Right atrium auricular region (tissue), 2 donors: ENCODE measurements around the gene GATA3. TPM values are rescaled to one million over a fixed set of nuclear protein-coding genes. Genes with fewer than 3 reads are reported as not detected.
A peak's percentile ranks its signal among the peaks of the same experiment; 100 is the strongest.

Experiments
- DNase-seq: peaks from one replicate; pipeline ENCODE4 v3.0.0-alpha.2; 2019; ENCODE audit warnings: low spot score
- H3K27ac ChIP-seq, 2 donors: fragments of 200-600 bp; sonication (generic); 1 replicate in 1 of 2; 2 replicates in 1 of 2; pipeline ENCODE4 v1.5.1; 2016 to 2019
- H3K27me3 ChIP-seq, 2 donors: fragments of 200-600 bp; sonication (generic); one replicate each; pipeline versions ENCODE4 v1.5.1 to v1.6.0; 2017 to 2019
- H3K36me3 ChIP-seq: fragments of 200-600 bp; sonication (generic); one replicate; pipeline ENCODE4 v1.5.1; 2016
- H3K4me1 ChIP-seq, 2 donors: fragments of 200-600 bp; sonication (generic); one replicate each; pipeline versions ENCODE4 v1.5.1 to v1.6.0; 2017 to 2019
- H3K4me3 ChIP-seq, 2 donors: fragments of 200-600 bp; sonication (generic); 1 replicate in 1 of 2; 2 replicates in 1 of 2; pipeline ENCODE4 v1.5.1; 2017 to 2019; ENCODE audit warnings: mild to moderate bottlenecking in 1 of 2, moderate library complexity in 1 of 2
- H3K9me3 ChIP-seq, 2 donors: fragments of 200-600 bp; sonication (generic); one replicate each; pipeline ENCODE4 v1.5.1; 2019
- total RNA-seq, 2 donors: library from RNA; depleted of rRNA; stranded (reverse); fragments of >200 nt; gene quantifications; one replicate each; pipeline ENCODE4 v1.1.0, GENCODE V29; 2016
- TF ChIP-seq, protein P1 (sequence below), 2 donors: fragments of 200-600 bp; sonication (generic); IDR thresholded peaks; one replicate each; pipeline ENCODE4 v1.5.1; 2019; ENCODE audit warnings: antibody characterized with exemption in 2 of 2

The GATA3 gene
- total RNA-seq, result 1 to 10 TPM in 1 of 2 donors, under 1 TPM in 1; 0.52 to 1.4 TPM

DNA sequence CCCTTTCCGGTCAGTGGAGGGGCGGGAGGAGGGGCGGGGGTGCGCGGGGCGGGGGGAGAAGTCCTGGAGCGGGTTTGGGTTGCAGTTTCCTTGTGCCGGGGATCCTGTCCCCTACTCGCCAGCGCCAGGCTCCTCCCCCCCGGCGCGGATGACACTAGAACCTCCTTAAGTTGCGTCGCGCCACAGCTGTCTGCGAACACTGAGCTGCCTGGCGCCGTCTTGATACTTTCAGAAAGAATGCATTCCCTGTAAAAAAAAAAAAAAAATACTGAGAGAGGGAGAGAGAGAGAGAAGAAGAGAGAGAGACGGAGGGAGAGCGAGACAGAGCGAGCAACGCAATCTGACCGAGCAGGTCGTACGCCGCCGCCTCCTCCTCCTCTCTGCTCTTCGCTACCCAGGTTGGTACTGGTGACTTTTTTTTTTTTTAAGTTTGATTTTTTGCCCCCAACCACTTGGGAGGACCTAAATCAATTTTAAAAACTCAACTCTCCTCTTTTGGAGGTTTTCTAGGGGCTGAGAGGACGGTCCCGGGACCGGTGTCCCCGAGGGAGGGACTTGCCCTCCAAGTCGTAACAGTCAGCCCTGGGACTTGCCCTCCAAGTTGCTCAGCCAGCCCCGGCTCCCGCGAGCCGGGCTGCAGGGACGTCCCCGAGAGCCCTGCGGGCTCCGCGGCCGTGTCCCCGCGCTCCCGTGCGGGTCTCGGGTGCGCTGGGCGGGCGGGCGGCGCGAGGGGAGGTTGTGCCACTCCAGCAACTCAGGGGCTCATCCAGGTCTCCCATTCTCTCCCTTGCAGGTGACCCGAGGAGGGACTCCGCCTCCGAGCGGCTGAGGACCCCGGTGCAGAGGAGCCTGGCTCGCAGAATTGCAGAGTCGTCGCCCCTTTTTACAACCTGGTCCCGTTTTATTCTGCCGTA is at the start of gene GATA3:
Gene GATA3 (plus strand): TSS at position 195 of the 914 bp plus-strand sequence. CDS start 968 bp downstream, outside the sequence.
- Histone ChIP-seq H3K36me3 (no peaks in the 10 kb centered on the region), H3K27ac (peak within 1 kb of the TSS; percentile 53 to 57), H3K4me3 (peak within 1 kb of the TSS; percentile 37 to 56), H3K27me3 (peaks cover 40 to 60% of the 10 kb centered on the region in 2 donors), H3K9me3 (no peaks in the 10 kb centered on the region), H3K4me1 (peaks cover 0 to 61% of the 10 kb centered on the region in 2 donors)
- peak; percentile 74 for DNase-seq
- TF ChIP-seq, protein P1, sequence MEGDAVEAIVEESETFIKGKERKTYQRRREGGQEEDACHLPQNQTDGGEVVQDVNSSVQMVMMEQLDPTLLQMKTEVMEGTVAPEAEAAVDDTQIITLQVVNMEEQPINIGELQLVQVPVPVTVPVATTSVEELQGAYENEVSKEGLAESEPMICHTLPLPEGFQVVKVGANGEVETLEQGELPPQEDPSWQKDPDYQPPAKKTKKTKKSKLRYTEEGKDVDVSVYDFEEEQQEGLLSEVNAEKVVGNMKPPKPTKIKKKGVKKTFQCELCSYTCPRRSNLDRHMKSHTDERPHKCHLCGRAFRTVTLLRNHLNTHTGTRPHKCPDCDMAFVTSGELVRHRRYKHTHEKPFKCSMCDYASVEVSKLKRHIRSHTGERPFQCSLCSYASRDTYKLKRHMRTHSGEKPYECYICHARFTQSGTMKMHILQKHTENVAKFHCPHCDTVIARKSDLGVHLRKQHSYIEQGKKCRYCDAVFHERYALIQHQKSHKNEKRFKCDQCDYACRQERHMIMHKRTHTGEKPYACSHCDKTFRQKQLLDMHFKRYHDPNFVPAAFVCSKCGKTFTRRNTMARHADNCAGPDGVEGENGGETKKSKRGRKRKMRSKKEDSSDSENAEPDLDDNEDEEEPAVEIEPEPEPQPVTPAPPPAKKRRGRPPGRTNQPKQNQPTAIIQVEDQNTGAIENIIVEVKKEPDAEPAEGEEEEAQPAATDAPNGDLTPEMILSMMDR (IDR thresholded peaks at IDR 0.05), result no peak

GRCh38 chr10:8006274-8006999 is 48.1 kb upstream of the GATA3 start:
- Histone ChIP-seq H3K4me1 (no peaks in the 10 kb centered on the region), H3K4me3 (no peak overlapping the region), H3K27me3 (no peaks in the 10 kb centered on the region), H3K9me3 (peaks cover 0 to 22% of the 10 kb centered on the region in 2 donors), H3K36me3 (peaks cover 17% of the 10 kb centered on the region), H3K27ac (no peak overlapping the region)
- TF ChIP-seq, protein P1 (IDR thresholded peaks at IDR 0.05), result no peak
- DNase-seq, result no peak

- TF ChIP-seq, protein P1 (IDR thresholded peaks at IDR 0.05), result no peak
- no peak overlapping the region for H3K4me3 ChIP-seq
- no peak overlapping the region for H3K27ac ChIP-seq
- H3K27me3 ChIP-seq, result no peaks in the 10 kb centered on the region
- H3K4me1 ChIP-seq, result no peaks in the 10 kb centered on the region
- peaks cover 23% of the 10 kb centered on the region for H3K36me3 ChIP-seq
- H3K9me3 ChIP-seq, result peaks cover 0 to 10% of the 10 kb centered on the region in 2 donors
- DNase-seq, result no peak
Observed at GRCh38 chr10:8009031-8009430, 45.5 kb upstream of the GATA3 start.

- no peak overlapping the region for H3K4me3 ChIP-seq
- H3K4me1 ChIP-seq, result no peaks in the 10 kb centered on the region
- no peak overlapping the region for H3K27ac ChIP-seq
- H3K27me3 ChIP-seq, result no peaks in the 10 kb centered on the region
- no peaks in the 10 kb centered on the region for H3K9me3 ChIP-seq
- DNase-seq, result no peak
- TF ChIP-seq, protein P1 (IDR thresholded peaks at IDR 0.05), result no peak
- peaks cover 38% of the 10 kb centered on the region for H3K36me3 ChIP-seq
Observed at GRCh38 chr10:8013006-8013405, 41.5 kb upstream of the GATA3 start.

GRCh38 chr10:8013619-8014018 is 40.9 kb upstream of the GATA3 start:
- Histone ChIP-seq H3K4me1 (no peaks in the 10 kb centered on the region), H3K27ac (no peak overlapping the region), H3K9me3 (no peaks in the 10 kb centered on the region), H3K36me3 (peaks cover 38% of the 10 kb centered on the region), H3K27me3 (no peaks in the 10 kb centered on the region), H3K4me3 (no peak overlapping the region)
- TF ChIP-seq, protein P1 (IDR thresholded peaks at IDR 0.05), result no peak
- no peak for DNase-seq
